Measurements from ENCODE around the gene ADAM15. TPM values are rescaled to one million over a fixed set of nuclear protein-coding genes. Genes with fewer than 3 reads are reported as not detected.
A peak's percentile ranks its signal among the peaks of the same experiment; 100 is the strongest.

Gene ADAM15, protein sequence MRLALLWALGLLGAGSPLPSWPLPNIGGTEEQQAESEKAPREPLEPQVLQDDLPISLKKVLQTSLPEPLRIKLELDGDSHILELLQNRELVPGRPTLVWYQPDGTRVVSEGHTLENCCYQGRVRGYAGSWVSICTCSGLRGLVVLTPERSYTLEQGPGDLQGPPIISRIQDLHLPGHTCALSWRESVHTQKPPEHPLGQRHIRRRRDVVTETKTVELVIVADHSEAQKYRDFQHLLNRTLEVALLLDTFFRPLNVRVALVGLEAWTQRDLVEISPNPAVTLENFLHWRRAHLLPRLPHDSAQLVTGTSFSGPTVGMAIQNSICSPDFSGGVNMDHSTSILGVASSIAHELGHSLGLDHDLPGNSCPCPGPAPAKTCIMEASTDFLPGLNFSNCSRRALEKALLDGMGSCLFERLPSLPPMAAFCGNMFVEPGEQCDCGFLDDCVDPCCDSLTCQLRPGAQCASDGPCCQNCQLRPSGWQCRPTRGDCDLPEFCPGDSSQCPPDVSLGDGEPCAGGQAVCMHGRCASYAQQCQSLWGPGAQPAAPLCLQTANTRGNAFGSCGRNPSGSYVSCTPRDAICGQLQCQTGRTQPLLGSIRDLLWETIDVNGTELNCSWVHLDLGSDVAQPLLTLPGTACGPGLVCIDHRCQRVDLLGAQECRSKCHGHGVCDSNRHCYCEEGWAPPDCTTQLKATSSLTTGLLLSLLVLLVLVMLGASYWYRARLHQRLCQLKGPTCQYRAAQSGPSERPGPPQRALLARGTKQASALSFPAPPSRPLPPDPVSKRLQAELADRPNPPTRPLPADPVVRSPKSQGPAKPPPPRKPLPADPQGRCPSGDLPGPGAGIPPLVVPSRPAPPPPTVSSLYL
- total RNA-seq = 62.6 TPM

GRCh38 chr1:155050560-155051341 lies at the start of gene ADAM15:
Gene ADAM15, plus strand, starts transcription at chr1:155051316. Its CDS starts 71 bp downstream, at chr1:155051387.
- DNase-seq = peak; percentile 83

DNA sequence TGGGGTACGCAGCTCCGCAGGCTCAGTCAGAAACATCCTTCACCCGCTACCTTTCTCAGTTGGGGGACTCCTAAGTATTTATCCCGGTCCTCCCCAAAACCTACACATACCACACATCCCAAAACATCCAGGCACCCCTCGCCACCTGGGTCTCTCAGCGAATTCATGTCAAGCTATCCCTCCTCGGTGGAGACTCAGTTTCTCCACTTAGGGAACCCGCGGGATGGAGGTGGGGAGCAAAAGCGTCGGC lies 49.8 kb upstream of the ADAM15 start:
- DNase-seq = no peak

DNA sequence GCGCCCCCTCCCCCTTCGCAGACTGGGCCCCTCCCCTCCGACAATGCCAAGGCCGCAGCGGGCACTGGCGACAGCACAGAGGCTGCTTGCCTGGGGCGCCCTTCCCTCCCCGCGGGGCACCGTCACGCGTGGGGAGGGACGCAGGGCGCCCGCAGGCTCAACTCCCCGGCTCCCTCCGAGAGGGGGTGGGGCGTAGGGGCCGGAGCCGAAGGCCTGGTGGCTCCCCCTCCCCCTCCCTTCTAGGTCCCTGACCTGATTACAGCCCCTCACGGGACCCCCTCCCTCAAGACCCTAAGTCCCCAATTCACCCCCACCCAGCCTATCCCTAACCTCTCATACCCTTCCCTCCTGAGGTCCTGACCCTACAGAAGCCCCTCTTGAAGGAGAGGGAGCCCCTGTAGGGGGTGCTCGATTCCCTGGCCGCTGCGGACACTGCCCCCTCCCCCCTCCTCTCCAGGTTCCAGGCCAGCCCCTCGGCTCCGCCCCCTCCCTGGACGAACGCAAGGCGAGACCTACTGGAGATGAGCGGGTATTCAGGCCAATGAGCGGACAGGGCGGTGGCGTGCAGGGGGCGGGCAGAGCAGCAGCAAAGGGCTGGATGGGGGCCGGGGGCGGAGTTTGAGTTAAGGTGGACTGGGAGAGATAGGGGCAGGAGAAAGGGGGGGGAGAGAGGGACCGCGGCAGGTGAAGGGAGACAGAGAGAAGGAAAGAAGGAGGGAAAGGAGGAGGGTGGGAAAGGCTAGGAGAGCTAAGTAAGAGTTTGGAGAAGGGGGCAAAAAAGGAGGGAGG lies 49.2 kb upstream of the ADAM15 start:
- DNase-seq = peak; percentile 100

GRCh38 chr1:155002464-155003226 lies 48.5 kb upstream of the ADAM15 start, which contains the start of gene ZBTB7B:
Gene ZBTB7B, plus strand, starts transcription at chr1:155002802. Its CDS starts 11,859 bp downstream, at chr1:155014661.
- peak; percentile 43 for DNase-seq

DNA sequence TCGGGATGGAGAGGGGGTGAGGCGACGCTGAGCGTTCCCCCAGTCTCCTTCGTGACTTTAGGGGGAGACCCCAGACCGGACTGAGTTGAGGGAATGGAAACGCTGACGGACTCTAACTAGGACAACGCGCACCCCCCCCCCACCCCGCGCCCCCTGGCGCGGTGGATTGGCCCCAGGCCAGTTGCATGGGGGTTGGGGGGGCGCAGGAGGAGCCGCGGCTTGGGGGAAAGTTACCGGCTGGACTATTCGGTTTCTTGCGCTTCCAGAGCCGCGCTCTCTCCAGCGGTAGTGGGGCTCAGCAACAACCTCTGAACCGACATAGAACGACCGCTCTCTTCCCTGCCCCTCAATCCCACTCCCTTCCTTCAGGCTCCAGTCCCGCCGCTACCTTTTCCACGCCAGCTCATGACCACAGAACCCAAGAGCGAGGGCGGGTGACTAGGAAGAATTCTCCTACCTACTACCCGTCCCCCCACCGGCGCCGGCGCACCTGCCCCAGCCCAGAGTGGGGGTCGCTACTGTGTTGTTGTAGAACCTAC lies 47.8 kb upstream of the ADAM15 start:
- peak; percentile 49 for DNase-seq

DNA sequence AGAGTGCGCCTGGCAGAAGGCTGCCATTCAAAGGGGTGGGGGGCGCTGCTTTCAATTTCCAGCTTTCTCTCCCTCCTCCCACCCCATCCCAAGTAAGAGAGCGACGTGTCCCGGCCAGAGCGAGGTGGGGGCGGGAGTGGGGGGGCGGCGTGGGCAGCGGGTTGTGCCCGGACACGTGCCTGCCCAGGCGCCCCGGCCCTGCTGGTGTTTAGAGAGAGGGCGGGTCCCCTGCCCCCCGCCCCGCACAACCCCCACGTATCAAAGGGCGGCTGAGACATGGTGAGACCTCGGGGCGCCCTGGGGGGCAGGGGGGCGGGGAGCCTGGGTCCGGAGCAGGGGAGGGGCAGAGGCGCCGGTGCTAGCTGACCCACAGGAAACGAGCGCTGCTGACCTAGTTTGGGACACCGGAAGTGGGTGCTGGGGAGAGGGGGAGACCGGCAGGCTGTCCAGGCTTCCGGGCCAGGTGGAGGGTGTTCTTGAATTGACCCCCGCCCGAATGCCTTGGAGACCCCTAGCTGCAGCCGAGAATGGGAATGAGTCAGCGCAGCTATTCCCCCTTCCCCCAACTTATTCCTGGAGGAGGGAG lies 47.3 kb upstream of the ADAM15 start:
- peak; percentile 55 for DNase-seq

DNA sequence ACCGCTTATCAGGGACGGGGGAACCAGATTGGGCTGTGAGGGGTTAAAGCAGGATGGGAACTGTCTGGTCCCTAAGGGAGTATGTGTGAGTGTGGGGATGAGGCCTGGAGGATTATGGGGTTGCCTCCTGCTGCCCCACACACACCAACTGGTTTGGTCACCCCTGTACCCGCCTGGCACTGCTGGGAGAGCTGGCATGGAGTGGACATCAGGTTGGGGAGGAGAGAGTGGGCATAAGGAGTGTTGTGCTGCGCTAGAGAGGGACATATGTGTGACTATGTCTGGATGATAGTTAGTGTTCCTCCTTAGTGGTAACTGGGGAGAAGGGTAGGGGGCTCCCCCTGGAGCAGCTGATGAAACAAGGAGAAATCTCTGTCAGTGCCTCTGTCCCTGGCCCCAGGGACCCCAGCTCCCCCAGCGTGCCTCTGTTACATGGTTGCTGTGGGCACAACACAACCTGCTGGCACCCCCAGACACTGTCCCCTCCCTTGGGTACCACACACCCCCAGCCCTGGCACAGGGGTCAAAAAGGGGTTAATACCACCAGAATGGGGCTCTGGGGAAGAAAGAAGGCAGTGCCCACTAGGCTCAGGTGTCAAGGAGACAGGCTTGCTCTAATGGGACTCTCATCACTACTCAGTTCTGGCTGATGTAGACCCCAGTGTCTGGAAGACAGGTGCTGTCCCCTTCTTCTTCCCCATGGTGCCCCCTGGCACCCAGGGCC lies 46.6 kb upstream of the ADAM15 start:
- no peak for DNase-seq

GRCh38 chr1:155005076-155006011 lies 45.8 kb upstream of the ADAM15 start:
- peak; percentile 58 for DNase-seq

- DNase-seq = peak; percentile 64
These were observed 44.5 kb upstream of the ADAM15 start for GRCh38 chr1:155006601-155007101.

DNA sequence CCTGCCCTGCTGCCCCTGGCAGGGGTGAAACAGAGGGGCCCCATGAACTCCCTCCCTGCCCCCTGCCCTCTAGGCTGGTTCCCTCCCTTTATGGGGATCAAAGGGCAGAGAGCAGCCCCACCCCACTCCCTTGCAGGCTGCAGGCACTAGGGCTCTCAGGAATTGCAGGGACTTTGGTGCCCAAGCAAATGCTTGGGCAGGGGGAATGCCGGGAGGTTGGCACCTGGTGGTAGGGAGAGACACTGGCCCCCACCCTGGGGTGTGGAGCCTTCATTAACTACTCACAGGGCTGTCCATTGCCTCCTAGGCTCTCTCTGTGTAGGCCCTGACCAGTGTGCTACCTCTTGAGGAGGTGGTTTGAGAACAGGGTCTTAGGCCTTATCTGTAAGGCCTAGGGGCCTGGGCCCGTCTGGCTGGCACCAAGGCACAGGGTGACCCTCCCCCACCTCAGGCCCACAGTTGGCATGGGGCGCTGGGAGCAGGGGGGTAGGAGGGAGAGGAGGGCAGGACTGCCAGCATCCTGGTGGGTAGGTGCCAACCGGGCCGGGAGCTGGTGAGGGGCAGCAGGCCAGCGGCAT lies 43.8 kb upstream of the ADAM15 start:
- DNase-seq = no peak

DNA sequence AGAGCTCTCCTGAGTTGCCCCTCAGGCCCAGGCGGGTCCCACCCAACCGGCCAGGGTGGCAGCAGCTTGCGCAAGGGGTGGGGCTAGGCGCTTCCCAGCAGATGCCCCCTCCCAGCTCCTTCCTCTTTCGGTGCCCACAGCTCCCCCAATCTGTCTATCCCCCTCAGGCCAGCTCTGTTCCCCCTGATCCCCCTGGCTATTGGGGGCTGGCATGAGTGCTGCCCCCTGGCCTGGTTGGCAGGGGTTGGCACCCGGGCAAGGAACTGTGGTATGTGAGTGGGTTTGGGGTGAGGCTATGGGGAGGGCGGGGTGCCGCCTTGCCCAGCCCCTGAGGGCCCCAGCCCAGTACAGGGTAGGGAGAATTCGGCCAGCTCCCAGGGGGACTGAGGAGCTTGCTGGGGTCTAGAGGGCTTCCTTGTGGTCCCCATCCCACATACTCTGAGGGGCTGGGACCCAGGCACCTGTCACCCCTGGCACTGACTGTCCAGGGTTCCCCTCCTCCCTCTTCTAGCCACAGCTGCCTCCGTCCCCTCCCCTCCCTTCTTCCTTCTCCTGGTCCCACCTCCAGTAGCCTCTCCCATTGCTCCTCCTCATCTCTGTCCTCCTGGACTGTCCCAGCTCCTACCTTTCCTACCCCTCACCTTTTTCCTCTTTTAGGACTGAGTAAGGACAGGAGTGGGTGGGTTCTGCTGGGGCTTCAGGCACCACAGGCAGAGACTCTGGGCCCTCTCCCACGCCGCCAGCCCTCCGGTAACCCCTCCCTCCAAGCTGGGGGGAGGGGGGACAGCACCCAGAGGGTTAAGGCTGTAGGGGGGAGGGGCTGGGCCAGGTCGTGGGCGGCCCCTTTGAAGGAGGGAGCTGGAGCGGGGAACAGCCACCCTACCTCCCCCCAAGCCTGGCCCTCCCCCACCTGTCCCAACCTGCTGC lies 42.8 kb upstream of the ADAM15 start:
- no peak for DNase-seq

GRCh38 chr1:155009221-155009711 lies 41.9 kb upstream of the ADAM15 start:
- no peak for DNase-seq

- no peak for DNase-seq
These were observed 41.4 kb upstream of the ADAM15 start for GRCh38 chr1:155009742-155010141.

- DNase-seq = no peak
These were observed 40.8 kb upstream of the ADAM15 start for GRCh38 chr1:155010211-155010918.

- DNase-seq = no peak
These were observed 40.1 kb upstream of the ADAM15 start for GRCh38 chr1:155011004-155011416.

Measured in tongue (tissue), 2 donors.